GM21825 (cell line): Measurements from ENCODE around the gene SLC25A45.

Experiments used
- ATAC-seq: cut with Tn5 transposase; IDR thresholded peaks from one replicate; pipeline ENCODE4 v1.9.1; 2021; ENCODE audit warnings: mild to moderate bottlenecking, moderate library complexity; ENCODE audit not compliant: unreplicated experiment

Gene SLC25A45, protein sequence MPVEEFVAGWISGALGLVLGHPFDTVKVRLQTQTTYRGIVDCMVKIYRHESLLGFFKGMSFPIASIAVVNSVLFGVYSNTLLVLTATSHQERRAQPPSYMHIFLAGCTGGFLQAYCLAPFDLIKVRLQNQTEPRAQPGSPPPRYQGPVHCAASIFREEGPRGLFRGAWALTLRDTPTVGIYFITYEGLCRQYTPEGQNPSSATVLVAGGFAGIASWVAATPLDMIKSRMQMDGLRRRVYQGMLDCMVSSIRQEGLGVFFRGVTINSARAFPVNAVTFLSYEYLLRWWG

DNA sequence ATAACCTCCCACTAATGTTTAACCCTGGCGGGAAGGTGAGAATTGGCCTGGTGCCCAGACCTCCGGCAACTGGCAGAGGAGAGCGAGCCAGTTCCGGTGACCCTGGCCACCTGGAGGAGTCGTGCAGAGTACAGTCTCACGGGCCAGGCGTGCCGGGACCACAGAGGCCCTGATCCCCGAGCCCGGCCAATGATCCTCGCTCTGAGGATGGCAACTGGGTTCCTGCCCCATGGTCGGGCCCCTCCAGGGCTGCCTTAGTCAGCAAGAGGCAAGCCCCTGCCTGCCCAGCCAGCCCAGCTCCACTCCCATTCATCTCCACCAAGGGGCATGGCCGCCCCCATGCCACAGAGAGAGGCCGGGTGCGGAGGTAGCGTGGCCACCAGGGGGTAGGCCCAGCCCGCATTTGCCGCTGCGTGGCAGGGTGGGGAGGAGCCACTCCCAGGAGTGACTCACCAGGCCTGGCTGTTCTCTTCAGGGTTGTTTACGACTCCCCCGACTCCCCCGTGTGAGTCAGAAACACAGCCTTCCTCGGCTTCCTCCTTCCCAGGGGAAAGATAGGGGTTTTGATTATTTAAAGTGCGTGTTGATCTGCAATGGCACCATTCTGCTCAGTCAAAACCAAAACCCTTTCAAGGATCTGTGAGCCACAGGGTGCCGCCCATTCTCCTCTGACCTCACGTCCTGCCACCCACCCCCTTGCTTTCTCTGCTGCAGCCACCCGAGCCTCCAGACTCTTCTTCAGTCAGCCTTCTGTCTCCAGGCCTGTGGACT lies at the start of gene SLC25A45:
SLC25A45 (minus strand) TSS at position 614 of the 771 bp plus-strand sequence. CDS start 695 bp downstream, outside the sequence.
- ATAC-seq, result peak; percentile 63

DNA sequence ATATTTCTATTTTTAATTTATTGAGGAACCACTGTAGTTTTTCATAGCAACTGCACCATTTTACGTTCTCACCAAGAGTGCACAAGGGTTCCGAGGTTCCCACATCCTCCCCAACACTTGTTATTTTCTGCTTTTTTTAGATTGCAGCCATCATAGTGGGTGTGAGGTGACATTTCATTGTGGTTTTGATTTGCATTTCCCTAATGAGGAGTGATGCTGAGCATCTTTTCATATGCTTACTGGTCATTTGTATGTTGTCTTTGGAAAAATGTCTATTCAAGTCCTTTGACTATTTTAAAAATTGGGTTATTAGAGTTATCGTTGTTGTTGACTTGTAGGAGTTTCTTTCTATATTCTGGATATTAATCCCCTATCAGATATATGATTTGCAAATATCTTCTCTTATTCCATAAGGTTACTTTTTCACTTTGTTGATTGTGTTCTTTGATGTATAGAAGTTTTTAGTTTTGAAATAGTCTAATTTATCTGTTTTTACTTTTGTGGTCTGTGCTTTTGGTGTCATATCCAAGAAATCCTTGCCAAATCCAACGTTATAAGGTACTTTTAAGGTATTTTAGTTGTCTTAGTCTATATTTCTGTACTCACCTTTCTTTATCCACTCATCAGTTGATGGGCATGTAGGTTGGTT lies 49.1 kb upstream of the SLC25A45 start:
- no peak for ATAC-seq

DNA sequence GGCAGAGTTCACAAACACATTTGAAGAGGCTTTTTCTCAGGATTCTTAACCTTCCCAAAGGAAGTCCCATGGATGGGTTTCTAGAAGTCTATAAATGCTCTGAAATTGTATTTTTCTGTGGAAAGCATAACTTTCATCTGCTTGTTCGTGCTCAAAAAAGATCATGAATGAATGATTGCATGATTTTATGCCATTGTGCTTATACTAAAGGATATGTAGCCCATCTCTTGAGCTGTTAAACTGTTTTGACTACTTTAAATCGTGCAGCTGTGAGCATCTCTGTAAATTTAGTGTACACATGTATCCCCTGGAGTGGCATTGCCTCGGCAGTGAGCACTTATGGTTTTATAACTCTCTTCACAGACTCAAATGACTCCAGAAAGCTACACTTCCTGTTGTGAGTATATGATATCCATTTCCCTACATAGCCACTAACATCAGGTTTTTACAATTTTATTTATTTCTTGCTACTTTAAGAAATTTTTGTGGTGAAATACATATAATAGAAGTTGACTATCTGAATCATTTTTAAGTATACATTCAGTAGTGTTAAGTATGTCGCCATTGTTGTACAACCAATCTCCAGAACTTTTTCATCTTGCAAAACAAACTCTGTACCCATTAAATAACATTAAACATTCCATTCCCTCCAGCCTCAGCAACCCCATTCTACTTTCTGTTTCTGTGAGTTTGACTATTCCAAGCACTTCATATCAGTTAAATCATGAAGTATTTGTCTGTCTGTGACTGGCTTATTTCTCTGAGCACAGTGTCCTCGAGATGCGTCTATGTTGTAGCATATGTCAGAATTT lies 48.2 kb upstream of the SLC25A45 start:
- ATAC-seq, result no peak

DNA sequence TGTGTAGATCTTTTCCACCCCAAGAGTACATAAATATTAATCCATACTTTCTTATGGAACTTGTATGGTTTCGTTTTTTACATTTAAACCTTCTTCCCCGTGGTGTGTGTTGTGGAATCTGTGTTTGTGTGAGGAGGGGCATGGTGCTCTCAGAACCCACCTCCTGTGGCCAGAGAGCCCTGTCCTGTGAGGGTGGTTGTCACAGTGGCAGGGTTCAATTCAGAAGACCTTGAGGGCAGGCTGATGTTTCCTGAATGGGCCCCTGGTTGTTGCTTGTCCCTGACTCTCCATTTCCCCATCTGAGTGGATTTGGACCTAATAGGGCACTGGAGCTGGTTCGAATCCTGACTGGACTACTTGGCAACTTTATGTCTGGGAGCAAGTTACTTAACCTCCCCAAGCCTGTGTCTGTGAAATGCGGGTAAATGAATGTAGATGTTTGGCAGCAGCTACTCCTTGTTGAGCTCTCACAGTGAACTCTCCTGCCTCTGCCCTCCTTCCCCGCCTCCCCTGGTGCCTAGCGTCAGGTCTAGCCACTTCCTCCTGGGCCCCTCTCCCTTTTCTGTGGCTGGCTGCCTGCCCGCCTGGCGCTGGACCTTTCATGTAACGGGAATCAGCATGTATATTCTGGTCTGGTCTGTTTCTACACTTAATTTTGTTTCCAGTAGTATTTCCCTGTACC lies 47.4 kb upstream of the SLC25A45 start:
- no peak for ATAC-seq

DNA sequence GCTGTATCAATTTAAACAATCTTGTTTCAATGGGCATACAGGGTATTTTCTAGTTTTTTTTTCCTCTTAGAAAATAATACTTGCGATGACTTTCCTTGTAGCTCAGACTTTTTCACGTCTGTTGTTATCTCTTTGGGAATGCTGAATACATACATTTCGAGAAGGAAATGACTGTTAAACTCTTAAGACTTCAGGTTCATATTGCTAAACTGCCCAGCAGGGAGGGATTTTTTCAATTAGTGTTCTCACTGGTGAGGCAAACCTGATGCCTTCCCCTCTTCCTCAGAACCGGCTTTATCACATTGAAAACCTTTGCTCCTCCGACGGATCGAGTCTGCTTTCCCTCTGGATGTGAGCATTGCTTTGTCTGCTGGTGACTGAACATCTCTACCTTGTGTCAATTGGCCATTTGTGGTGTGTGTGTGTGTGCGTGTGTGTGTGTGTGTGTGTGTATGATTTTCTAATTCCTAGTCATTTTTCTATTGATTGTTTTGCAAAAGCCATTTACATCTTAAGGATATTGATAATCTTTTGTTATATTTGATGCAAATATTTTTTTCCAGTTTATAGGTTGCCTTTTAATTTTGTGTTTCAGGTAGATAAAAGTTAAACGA lies 46.7 kb upstream of the SLC25A45 start:
- no peak for ATAC-seq

DNA sequence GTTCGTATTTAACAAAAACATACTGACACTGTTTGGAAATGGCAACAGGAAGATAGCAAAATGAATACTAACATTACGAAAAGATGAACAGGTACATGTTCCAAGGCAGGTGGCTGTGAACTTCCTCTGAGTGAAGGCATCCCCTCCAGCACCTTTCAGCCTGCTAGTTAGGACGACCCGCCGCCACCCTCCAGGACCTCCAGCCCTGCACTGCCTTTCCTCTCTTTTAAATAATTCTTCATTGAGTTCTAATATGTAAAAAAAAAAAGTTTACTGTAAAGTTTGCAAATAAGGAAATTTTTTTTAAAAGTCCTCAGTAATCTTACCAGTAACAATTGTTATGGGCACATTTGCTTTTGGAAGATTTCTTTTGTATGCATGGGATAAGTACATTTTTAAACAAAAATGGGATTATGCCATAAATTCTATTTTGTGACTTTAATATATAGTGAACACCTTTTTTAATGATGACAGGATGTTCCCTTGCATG lies 46.2 kb upstream of the SLC25A45 start:
- no peak for ATAC-seq

DNA sequence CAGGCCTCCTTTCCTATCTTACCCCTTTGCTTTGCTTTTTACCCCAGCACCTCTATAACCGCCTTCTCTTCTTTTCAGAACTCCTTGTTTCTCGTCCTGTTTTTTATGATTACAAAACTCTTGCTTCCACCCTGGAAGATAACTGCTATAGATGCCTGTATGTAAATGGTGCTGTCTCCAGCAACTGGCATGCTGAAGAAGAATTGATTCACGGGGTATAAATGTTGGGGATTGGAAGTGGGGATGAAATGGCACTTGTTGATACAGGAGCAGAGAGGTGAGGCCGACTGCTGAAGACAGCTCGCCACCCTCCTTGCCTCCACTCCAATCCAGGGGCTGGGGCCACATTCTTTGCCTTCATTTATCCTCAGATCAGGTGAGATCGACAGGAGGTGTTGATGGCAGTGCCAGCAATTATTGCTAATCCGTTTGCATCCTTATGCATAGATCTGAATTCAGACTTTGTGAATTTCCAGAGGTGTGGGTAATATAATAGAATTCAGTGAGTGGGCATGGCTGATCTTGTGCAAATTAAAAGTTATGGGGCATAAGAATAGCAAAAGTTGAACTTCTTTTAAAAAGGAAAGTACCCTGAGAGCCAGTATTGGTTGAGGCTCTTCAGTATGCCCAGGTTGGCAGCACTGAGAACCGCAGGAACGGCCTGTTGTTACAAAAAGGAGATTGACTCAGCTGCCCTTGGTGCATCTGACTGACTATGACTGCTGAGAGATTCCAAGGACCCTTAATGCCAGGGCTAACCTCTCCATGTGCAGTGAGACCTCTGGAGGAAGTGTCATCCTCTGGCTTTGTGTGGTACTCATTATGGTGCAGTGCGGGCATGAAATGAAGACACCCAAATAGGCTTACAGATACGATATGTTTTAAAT lies 45.5 kb upstream of the SLC25A45 start:
- ATAC-seq, result no peak

DNA sequence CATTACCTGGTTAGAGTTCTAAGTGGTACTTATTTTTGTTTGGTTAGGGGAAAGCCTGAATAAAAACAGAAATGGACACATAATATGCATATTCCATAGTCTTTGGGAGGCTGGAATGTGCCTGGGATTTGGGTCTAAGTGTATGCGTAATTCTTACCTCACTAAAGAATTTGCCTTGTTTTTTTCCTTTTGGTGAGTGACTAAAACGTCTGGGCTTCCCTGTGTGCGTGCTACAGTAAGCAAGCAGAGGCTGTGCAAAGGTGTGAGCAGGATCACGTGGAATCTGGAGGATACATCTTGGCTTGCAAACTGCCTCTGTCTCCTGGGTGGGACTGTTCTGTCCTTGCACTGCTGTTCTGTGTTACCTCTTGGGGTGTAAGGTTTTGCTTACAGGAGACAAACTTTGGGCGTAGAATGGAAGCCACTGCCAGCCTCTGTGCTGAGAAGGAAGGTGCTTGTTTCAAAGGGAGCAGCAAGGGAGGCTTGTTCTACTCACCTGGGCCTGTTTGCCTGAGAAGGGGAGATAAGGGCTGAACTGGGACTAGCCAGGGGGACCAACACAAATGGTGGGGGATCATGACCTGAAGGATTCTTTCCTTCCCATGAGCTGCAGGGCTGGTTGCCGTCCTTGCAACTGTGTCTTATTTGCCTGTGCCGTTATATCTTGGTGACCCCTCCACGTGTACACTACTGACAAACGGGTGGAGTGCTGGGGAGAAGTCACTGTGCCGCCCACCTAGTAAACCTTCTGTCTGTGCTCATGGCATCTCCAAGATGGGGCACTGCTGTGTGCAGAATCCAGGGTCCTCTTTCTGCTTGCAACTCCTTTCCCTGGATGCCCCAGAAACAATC lies 44.6 kb upstream of the SLC25A45 start:
- ATAC-seq, result no peak

DNA sequence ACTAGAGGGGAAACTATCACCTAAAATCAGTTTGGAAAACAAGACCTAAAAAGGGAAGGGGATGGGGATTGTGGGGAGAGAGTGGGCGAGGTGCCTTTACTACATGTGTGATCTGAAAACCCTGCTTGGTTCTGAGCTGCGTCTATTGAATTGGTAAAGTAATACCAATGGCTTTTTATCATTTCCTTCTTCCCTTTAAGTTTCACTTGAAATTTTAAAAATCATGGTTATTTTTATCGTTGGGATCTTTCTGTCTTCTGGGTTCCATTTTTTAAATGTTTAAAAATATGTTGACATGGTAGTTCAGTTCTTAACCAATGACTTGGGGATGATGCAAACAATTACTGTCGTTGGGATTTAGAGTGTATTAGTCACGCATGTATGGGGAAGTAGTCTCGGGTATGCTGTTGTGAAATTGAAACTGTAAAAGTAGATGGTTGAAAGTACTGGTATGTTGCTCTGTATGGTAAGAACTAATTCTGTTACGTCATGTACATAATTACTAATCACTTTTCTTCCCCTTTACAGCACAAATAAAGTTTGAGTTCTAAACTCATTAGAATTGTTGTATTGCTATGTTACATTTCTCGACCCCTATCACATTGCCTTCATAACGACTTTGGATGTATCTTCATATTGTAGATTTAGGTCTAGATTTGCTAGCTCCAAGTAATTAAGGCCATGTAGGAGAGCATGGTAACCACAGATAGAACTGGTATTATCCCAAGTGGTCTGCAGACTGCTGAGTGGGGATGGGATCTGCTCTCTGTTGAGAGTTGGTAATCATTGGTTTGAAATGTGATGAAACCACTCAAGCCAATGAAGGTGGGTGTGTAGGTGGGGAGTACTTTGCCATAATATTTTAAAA lies 43.8 kb upstream of the SLC25A45 start:
- no peak for ATAC-seq

DNA sequence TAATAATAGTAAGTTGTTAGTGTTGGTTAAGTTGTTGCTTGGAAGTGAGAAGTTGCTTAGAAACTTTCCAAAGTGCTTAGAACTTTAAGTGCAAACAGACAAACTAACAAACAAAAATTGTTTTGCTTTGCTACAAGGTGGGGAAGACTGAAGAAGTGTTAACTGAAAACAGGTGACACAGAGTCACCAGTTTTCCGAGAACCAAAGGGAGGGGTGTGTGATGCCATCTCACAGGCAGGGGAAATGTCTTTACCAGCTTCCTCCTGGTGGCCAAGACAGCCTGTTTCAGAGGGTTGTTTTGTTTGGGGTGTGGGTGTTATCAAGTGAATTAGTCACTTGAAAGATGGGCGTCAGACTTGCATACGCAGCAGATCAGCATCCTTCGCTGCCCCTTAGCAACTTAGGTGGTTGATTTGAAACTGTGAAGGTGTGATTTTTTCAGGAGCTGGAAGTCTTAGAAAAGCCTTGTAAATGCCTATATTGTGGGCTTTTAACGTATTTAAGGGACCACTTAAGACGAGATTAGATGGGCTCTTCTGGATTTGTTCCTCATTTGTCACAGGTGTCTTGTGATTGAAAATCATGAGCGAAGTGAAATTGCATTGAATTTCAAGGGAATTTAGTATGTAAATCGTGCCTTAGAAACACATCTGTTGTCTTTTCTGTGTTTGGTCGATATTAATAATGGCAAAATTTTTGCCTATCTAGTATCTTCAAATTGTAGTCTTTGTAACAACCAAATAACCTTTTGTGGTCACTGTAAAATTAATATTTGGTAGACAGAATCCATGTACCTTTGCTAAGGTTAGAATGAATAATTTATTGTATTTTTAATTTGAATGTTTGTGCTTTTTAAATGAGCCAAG lies 42.9 kb upstream of the SLC25A45 start:
- no peak for ATAC-seq

DNA sequence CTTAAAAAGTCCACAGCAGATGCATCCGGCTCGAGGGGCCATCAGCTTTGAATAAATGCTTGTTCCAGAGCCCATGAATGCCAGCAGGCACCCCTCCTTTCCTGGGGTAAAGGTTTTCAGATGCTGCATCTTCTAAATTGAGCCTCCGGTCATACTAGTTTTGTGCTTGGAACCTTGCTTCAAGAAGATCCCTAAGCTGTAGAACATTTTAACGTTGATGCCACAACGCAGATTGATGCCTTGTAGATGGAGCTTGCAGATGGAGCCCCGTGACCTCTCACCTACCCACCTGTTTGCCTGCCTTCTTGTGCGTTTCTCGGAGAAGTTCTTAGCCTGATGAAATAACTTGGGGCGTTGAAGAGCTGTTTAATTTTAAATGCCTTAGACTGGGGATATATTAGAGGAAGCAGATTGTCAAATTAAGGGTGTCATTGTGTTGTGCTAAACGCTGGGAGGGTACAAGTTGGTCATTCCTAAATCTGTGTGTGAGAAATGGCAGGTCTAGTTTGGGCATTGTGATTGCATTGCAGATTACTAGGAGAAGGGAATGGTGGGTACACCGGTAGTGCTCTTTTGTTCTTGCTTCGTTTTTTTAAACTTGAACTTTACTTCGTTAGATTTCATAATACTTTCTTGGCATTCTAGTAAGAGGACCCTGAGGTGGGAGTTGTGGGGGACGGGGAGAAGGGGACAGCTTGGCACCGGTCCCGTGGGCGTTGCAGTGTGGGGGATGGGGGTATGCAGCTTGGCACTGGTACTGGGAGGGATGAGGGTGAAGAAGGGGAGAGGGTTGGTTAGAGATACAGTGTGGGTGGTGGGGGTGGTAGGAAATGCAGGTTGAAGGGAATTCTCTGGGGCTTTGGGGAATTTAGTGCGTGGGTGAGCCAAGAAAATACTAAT lies 42.0 kb upstream of the SLC25A45 start:
- no peak for ATAC-seq

DNA sequence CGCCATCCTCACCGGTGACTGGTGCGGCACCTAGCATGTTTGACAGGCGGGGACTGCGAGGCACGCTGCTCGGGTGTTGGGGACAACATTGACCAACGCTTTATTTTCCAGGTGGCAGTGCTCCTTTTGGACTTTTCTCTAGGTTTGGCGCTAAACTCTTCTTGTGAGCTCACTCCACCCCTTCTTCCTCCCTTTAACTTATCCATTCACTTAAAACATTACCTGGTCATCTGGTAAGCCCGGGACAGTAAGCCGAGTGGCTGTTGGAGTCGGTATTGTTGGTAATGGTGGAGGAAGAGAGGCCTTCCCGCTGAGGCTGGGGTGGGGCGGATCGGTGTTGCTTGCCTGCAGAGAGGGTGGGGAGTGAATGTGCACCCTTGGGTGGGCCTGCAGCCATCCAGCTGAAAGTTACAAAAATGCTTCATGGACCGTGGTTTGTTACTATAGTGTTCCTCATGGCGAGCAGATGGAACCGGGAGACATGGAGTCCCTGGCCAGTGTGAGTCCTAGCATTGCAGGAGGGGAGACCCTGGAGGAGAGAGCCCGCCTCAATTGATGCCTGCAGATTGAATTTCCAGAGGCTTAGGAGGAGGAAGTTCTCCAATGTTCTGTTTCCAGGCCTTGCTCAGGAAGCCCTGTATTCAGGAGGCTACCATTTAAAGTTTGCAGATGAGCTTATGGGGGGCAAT lies 41.2 kb upstream of the SLC25A45 start:
- ATAC-seq, result no peak

DNA sequence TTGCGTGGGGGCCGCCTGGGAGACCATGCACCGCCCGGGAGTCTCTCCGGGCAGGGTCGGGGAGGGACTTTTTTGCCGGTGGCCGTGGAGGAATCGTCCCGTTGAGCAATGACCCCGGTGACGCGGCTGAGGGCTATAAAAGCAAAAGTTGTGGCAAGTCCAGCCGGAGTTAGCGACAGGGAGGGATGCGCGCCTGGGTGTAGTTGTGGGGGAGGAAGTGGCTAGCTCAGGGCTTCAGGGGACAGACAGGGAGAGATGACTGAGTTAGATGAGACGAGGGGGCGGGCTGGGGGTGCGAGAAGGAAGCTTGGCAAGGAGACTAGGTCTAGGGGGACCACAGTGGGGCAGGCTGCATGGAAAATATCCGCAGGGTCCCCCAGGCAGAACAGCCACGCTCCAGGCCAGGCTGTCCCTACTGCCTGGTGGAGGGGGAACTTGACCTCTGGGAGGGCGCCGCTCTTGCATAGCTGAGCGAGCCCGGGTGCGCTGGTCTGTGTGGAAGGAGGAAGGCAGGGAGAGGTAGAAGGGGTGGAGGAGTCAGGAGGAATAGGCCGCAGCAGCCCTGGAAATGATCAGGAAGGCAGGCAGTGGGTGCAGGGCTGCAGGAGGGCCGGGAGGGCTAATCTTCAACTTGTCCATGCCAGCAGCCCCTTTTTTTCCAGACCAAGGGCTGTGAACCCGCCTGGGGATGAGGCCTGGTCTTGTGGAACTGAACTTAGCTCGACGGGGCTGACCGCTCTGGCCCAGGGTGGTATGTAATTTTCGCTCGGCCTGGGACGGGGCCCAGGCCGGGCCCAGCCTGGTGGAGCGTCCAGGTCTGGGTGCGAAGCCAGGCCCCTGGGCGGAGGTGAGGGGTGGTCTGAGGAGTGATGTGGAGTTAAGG lies 40.4 kb upstream of the SLC25A45 start, which contains the start of gene NEAT1:
NEAT1 (plus strand) TSS at position 166 of the 883 bp plus-strand sequence.
- no peak for ATAC-seq
